B cell (primary cell): ENCODE measurements around the gene STT3B.

Source experiments
- EZH2 ChIP-seq: IDR thresholded peaks from 2 replicates; pipeline ENCODE4 v1.6.1; 2012; ENCODE audit warnings: borderline replicate concordance, low read depth, mild to moderate bottlenecking, moderate library complexity, low read length; ENCODE audit not compliant: insufficient read depth, poor library complexity, severe bottlenecking
- TF ChIP-seq, protein P1 (sequence below): fragments of 200-600 bp; IDR thresholded peaks from one replicate; pipeline ENCODE4 v1.8.0; 2022; ENCODE audit warnings: antibody characterized with exemption, mild to moderate bottlenecking

DNA sequence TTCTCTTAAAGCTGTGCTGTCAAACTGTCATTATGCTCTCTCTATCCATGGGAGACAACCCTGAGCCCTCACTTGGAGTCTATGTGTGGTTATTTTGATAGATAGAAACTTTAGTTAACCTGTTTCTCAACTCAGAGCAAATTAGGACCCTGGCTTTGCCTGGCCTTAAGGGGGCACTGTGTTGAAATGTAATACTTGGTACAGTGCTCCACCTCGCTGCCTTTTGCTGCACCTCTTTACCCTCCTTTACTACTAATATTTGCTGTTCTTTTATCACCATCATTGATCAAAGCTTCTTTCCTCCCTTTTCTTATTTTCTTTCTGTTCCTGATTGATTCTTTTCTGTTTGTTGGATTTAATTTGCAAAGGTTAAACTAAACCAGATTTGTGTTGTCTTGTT is 34.3 kb downstream of the STT3B start:
- TF ChIP-seq, protein P1, sequence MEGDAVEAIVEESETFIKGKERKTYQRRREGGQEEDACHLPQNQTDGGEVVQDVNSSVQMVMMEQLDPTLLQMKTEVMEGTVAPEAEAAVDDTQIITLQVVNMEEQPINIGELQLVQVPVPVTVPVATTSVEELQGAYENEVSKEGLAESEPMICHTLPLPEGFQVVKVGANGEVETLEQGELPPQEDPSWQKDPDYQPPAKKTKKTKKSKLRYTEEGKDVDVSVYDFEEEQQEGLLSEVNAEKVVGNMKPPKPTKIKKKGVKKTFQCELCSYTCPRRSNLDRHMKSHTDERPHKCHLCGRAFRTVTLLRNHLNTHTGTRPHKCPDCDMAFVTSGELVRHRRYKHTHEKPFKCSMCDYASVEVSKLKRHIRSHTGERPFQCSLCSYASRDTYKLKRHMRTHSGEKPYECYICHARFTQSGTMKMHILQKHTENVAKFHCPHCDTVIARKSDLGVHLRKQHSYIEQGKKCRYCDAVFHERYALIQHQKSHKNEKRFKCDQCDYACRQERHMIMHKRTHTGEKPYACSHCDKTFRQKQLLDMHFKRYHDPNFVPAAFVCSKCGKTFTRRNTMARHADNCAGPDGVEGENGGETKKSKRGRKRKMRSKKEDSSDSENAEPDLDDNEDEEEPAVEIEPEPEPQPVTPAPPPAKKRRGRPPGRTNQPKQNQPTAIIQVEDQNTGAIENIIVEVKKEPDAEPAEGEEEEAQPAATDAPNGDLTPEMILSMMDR: peak; percentile 68
- no peak for TF ChIP-seq EZH2
